Muscle layer of colon (tissue), 2 donors: ENCODE results near the gene FAAP20.

Experiments used
- H3K27ac ChIP-seq: one replicate; pipeline ENCODE4 v1.7.0; 2013; ENCODE audit warnings: low read depth, mild to moderate bottlenecking, low read length, moderate library complexity
- H3K27me3 ChIP-seq, 2 donors: one replicate each; pipeline ENCODE4 v1.7.0; 2013; ENCODE audit warnings: low read length in 2 of 2, mild to moderate bottlenecking in 2 of 2; ENCODE audit not compliant: insufficient read depth in 2 of 2, control insufficient read depth in 1 of 2
- H3K36me3 ChIP-seq: one replicate; pipeline ENCODE4 v1.7.0; 2013; ENCODE audit warnings: mild to moderate bottlenecking, low read length; ENCODE audit not compliant: insufficient read depth
- H3K4me1 ChIP-seq: one replicate; pipeline ENCODE4 v1.7.0; 2013; ENCODE audit warnings: mild to moderate bottlenecking, low read length; ENCODE audit not compliant: insufficient read depth
- H3K4me3 ChIP-seq, 2 donors: one replicate each; pipeline ENCODE4 v1.7.0; 2013; ENCODE audit warnings: low read length in 2 of 2, low read depth in 1 of 2, mild to moderate bottlenecking in 1 of 2, moderate library complexity in 1 of 2
- H3K9ac ChIP-seq: one replicate; pipeline ENCODE4 v1.7.0; 2013; ENCODE audit warnings: low read length
- H3K9me3 ChIP-seq: one replicate; pipeline ENCODE4 v1.7.0; 2013; ENCODE audit warnings: mild to moderate bottlenecking, low read length
- donor health status: abdominal sarcoma.
- donor health status: Adenocarcinoma of cecum.

The FAAP20 gene

DNA sequence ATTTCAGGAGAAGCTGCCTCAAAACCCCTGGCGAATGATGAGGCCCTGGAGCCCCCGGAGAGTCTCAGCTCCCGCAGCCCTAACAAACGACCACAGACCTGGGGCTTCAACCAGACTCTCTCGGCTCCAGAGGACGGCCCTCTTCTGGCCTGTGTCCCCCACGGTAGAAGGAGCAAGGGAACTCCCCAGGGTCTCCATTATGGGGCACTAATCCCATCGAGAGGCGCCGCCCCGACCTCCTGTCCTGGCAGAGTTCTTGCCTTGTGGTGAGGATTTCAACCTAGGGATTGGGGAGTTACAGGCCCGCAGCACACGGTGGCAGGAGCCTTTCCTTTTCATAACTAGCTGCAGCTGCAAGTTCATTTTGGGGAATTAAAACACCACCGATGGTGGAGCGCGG lies 6.2 kb downstream of the FAAP20 start:
- Histone ChIP-seq H3K9me3 (no peaks in the 10 kb centered on the region), H3K27me3 (no peaks in the 10 kb centered on the region), H3K36me3 (no peaks in the 10 kb centered on the region), H3K4me1 (peaks cover 37% of the 10 kb centered on the region), H3K9ac (no peak overlapping the region), H3K27ac (peak overlapping the region; percentile 97), H3K4me3 (no peak overlapping the region)

DNA sequence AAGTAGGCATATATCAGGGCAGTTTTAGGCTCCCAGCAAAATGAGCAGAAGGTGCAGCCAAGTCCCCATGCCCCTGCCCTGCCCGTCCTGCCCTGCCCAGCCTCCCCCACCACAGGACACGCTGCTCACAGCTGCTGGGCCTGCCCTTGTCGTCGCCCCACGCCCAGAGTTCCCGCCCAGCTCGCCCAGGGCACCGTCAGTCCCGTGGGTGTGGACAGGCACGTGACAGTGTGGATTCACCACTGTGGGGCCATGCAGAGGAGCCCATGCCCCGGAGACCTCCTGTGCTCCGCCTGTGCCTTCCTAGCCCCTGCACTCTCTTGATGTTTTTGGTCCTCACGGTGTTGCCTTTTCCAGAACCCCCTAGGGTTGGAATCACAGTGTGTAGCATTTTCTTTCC lies 7.0 kb downstream of the FAAP20 start:
- no peak overlapping the region for H3K27ac ChIP-seq
- no peaks in the 10 kb centered on the region for H3K9me3 ChIP-seq
- no peaks in the 10 kb centered on the region for H3K27me3 ChIP-seq
- no peak overlapping the region for H3K9ac ChIP-seq
- H3K4me1 ChIP-seq, result peaks cover 30% of the 10 kb centered on the region
- H3K36me3 ChIP-seq, result no peaks in the 10 kb centered on the region
- H3K4me3 ChIP-seq, result no peak overlapping the region

DNA sequence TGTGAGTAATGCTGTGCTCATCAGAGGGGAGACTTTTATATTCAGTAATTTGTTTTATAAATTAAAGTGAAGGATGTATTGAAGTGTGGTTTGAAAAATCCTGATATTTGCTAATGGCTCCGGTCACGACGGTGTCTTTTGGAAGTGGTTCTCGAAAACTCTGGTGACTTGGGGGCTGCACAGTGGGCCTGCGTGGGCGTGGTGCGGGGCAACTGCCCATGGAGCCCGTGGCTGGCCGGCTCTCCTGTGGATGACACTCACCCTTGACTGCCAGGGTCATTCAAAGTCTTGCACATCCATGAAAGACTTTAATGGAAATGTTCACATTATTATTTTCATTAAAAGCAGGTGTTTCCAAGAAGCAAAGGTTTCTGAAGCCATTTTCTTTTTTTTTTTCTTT lies 7.7 kb downstream of the FAAP20 start:
- no peak overlapping the region for H3K4me3 ChIP-seq
- no peak overlapping the region for H3K9ac ChIP-seq
- no peaks in the 10 kb centered on the region for H3K9me3 ChIP-seq
- H3K36me3 ChIP-seq, result no peaks in the 10 kb centered on the region
- peaks cover 22% of the 10 kb centered on the region for H3K4me1 ChIP-seq
- H3K27ac ChIP-seq, result no peak overlapping the region
- no peaks in the 10 kb centered on the region for H3K27me3 ChIP-seq

DNA sequence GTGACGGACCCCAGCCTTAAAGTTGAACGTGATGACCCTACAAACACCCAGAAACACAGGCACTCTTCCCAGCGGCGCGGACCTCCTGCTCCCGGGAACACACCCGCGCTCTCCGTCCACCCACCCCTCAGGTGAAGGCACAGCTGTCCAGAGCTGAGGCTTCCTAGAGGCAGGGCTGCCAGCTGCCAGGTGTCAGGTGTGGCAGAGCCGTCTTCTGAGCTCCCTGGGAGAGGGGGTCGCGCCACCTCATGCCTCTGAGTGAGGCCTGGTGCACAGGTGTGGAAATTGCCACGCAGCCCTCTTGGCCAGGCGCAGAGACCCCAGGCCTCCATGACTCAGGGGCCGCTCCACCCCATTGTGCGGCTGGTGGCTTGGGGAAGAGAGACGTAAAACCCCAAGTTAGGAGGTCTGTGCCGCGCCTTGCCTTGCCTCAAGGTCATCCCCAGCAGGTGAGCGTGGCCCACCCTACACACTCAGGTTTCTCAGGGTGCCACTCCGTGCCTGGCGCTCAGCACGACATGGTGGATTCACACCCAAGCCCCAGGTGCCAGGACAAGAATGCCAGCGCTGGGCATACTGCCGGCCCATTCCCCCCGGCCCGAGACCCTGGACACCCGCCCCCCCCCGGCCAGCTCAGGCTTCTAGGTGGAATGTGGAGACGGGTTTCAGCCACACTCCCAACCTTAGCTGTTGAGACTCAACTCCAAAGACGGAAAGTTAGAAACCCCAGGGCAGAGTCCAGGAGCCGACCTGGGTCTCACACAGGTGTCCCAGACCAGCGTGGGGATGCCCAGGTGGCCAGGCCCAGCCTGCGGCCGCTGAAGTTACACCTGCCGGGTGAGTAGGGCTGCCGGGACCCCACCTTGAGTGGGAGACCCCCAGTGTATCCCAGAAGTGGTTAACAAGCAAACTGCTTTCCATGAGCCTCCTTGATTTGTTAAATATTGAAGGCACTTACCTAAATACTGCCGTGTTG lies 8.4 kb downstream of the FAAP20 start:
- no peaks in the 10 kb centered on the region for H3K9me3 ChIP-seq
- no peaks in the 10 kb centered on the region for H3K27me3 ChIP-seq
- H3K36me3 ChIP-seq, result no peaks in the 10 kb centered on the region
- no peak overlapping the region for H3K4me3 ChIP-seq
- H3K9ac ChIP-seq, result no peak overlapping the region
- peaks cover 15% of the 10 kb centered on the region for H3K4me1 ChIP-seq
- no peak overlapping the region for H3K27ac ChIP-seq

DNA sequence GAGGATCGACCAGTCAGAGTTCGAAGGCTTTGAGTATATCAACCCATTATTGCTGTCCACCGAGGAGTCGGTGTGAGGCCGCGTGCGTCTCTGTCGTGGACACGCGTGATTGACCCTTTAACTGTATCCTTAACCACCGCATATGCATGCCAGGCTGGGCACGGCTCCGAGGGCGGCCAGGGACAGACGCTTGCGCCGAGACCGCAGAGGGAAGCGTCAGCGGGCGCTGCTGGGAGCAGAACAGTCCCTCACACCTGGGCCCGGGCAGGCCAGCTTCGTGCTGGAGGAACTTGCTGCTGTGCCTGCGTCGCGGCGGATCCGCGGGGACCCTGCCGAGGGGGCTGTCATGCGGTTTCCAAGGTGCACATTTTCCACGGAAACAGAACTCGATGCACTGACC lies 9.6 kb downstream of the FAAP20 start:
- H3K9ac ChIP-seq, result no peak overlapping the region
- H3K27ac ChIP-seq, result no peak overlapping the region
- no peaks in the 10 kb centered on the region for H3K36me3 ChIP-seq

DNA sequence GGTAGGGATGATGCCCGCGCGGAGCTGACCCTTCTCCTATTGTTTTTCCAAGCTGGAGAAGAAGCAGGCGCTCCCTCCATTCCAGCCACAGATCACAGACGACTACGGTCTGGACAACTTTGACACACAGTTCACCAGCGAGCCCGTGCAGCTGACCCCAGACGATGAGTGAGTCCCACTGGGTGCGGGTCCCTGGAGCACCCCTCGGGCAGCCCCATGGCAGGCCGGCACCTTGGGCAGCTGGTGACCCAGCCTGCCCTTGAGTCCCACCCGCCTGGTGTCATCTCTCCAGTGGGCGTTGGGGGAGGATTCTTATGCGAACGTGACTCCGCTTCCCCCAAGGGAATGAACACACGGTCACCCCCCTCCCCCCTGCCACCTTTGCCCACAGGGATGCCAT lies 10.0 kb downstream of the FAAP20 start:
- Histone ChIP-seq H3K4me3 (no peak overlapping the region), H3K36me3 (no peaks in the 10 kb centered on the region), H3K9ac (no peak overlapping the region), H3K4me1 (peaks cover 3% of the 10 kb centered on the region), H3K27me3 (no peaks in the 10 kb centered on the region), H3K27ac (no peak overlapping the region), H3K9me3 (no peaks in the 10 kb centered on the region)

More for the DNA sequence above, 9.6 kb downstream of the FAAP20 start:
- no peak overlapping the region for H3K4me3 ChIP-seq
- no peaks in the 10 kb centered on the region for H3K9me3 ChIP-seq
- H3K4me1 ChIP-seq, result peaks cover 3% of the 10 kb centered on the region
- H3K27me3 ChIP-seq, result no peaks in the 10 kb centered on the region

DNA sequence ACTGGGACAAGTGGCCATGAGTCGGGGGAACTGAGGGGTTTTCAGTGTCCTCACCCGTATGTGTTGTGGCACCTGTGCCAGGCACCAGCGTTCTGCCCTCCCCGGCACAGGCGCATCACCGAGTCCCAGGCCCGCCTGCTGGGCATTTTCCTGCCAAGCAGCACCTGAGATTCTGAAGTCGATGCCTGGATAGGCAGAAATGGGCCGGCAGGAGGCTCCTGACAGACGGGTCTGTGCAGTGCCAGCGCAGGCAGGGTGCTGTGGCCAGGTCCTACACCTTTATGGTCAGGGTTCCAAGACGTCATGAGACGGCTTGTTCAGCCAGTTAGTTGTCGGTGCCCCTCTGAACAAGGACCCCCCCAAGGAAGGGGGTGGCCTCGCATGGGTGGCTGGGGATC lies 10.6 kb downstream of the FAAP20 start:
- H3K9me3 ChIP-seq, result no peaks in the 10 kb centered on the region
- H3K36me3 ChIP-seq, result no peaks in the 10 kb centered on the region
- H3K27ac ChIP-seq, result no peak overlapping the region
- no peaks in the 10 kb centered on the region for H3K27me3 ChIP-seq
- H3K4me3 ChIP-seq, result no peak overlapping the region
- peaks cover under 1% of the 10 kb centered on the region for H3K4me1 ChIP-seq
- H3K9ac ChIP-seq, result no peak overlapping the region

DNA sequence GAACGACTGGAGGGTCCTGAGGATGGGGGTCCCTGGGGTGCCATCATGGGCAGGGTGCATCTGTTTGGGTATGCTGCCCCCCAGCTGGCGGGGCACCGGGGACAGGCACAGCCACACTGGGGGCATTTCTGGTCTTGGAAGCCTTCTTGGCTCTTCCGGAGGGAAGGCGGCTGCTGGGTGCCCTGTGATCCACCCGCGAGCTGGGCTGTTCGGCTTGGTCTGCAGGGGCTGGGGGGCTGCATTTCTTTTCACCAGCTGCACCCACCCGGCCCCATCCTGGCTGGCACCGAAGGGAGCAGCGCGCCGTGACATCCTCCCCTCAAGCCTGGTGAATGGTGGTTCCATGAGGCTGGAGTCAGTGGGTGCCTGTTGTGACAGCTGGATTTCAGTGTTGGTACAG lies 12.2 kb downstream of the FAAP20 start:
- no peak overlapping the region for H3K27ac ChIP-seq
- H3K4me1 ChIP-seq, result no peaks in the 10 kb centered on the region
- no peaks in the 10 kb centered on the region for H3K36me3 ChIP-seq
- no peak overlapping the region for H3K4me3 ChIP-seq
- H3K9me3 ChIP-seq, result no peaks in the 10 kb centered on the region
- no peaks in the 10 kb centered on the region for H3K27me3 ChIP-seq
- H3K9ac ChIP-seq, result no peak overlapping the region

DNA sequence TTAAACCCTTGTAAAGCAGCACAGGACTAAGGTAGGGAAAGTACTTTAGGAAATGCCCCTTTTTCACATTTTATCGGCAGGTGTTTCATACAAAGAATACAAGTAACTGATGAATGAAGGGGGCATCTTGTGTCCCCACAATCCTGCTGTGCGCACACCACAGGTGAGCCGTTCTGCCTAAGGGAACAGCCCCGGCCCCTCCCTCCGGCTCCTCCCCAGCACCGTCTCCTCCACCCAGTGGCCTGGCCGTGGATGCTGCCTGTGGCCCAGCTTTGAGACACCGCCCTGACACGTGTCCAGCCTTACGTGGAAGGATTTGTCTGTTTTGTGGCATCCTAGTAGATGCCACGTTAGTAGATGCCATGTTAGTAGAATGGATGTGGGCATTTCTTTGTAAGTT lies 12.8 kb downstream of the FAAP20 start:
- Histone ChIP-seq H3K27ac (no peak overlapping the region), H3K4me1 (no peaks in the 10 kb centered on the region), H3K9me3 (no peaks in the 10 kb centered on the region), H3K36me3 (no peaks in the 10 kb centered on the region), H3K4me3 (no peak overlapping the region), H3K27me3 (no peaks in the 10 kb centered on the region), H3K9ac (no peak overlapping the region)

DNA sequence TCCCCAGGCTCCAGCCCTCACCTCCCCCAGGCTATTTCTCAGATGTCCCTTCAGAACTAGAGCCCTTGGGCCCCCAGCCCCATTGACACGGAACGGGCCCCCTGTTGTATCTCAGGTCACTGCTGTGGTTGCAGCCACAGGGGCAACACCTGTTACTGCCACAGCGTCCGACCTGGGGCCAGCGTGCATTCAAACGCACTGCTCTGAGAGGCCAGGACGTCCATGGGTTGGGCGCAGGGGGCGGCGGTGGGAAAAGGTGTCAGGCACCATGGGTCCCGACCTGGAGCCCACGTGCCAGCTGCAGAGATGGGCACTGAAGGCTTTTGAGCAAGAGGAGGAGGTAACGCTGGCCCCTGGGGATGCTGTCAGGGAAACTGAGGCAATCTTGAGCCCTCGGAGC lies 13.3 kb downstream of the FAAP20 start:
- Histone ChIP-seq H3K4me1 (no peaks in the 10 kb centered on the region), H3K27me3 (no peaks in the 10 kb centered on the region), H3K27ac (no peak overlapping the region), H3K9me3 (no peaks in the 10 kb centered on the region), H3K9ac (no peak overlapping the region), H3K4me3 (no peak overlapping the region), H3K36me3 (no peaks in the 10 kb centered on the region)

DNA sequence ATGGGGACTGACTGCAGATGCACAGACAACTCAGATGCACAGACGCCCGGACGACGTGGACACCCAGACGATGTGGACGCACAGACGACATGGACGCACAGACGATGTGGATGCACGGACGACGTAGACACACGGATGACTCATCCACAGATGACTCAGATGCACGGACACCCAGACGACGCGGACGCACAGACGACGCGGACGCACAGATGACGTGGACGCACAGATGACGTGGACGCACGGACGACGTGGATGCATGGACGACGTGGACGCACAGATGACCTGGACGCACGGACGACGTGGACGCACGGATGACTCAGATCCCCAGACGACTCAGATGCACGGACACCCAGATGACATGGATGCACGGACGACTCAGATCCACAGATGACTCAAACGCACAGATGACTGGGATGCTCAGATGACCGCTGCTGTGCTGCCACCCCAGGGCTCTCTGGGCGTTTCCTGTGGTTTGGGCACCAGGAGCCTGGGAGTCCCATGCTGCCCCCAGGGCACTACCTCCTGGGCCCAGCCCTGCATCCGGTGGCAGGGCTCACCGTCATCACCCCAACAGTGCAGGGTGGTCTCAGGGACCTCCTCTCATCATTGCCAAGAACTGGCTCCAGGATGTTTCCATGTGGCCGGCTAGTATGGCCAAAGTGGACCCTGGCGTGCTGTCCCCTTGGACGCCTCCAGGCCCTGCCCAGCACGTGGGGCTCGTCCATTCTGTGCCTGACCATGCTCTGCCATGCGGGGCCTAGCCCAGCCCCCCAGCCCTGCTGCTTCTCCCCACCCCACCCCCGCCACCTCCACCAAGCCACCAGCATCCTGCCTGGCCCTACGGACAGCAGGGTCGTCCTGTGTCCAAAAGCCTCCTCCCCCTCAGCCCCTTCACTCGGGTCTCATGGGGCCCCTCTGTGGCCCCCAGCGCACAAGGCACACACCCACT lies 14.0 kb downstream of the FAAP20 start:
- H3K9me3 ChIP-seq, result no peaks in the 10 kb centered on the region

More for the DNA sequence above, 14.0 kb downstream of the FAAP20 start:
- H3K4me1 ChIP-seq, result no peaks in the 10 kb centered on the region
- no peaks in the 10 kb centered on the region for H3K36me3 ChIP-seq
- no peak overlapping the region for H3K9ac ChIP-seq
- no peak overlapping the region for H3K4me3 ChIP-seq
- no peak overlapping the region for H3K27ac ChIP-seq
- H3K27me3 ChIP-seq, result no peaks in the 10 kb centered on the region
